Muscle of leg (tissue), 11 donors: ENCODE measurements around the gene ENPP7. TPM values are rescaled to one million over a fixed set of nuclear protein-coding genes. Genes with fewer than 3 reads are reported as not detected.

Experiments used
- DNase-seq: peaks from one replicate; pipeline ENCODE4 v3.0.0; 2013
- H3K27ac ChIP-seq: one replicate; pipeline ENCODE4 v1.5.1; 2013; ENCODE audit warnings: mild to moderate bottlenecking, low read length, control low read depth
- H3K27me3 ChIP-seq: one replicate; pipeline ENCODE4 v1.6.1; 2013; ENCODE audit warnings: low read length; ENCODE audit not compliant: control insufficient read depth, insufficient read depth
- H3K36me3 ChIP-seq: one replicate; pipeline ENCODE4 v1.6.1; 2013; ENCODE audit warnings: low read length; ENCODE audit not compliant: control insufficient read depth, insufficient read depth
- H3K4me1 ChIP-seq: one replicate; pipeline ENCODE4 v1.6.1; 2013; ENCODE audit warnings: low read length; ENCODE audit not compliant: control insufficient read depth, insufficient read depth
- H3K4me3 ChIP-seq: one replicate; pipeline ENCODE4 v1.5.1; 2013; ENCODE audit warnings: low read length, control low read depth
- H3K9me3 ChIP-seq: replicated peaks from 2 replicates; pipeline ENCODE4 v1.6.1; 2013; ENCODE audit warnings: low read depth, low read length; ENCODE audit not compliant: control insufficient read depth
- WGBS: methylation state at CpG from one replicate; pipeline ENCODE4 v1.1.5; 2013; ENCODE audit warnings: missing lambda C conversion rate; ENCODE audit not compliant: insufficient coverage; 5-methylcytosine and 5-hydroxymethylcytosine counted together
- polyA plus RNA-seq, 8 donors: library from polyadenylated mRNA; unstranded; fragments of 120-200 nt; gene quantifications; one replicate each; pipeline versions ENCODE4 v1.2.1 to v1.2.3, GENCODE V29; 2013; ENCODE audit warnings: inconsistent platforms in 1 of 8, low replicate concordance in 1 of 8; ENCODE audit not compliant: insufficient read length in 8 of 8, insufficient read depth in 1 of 8
- total RNA-seq: library from RNA; stranded (reverse); fragments of 120-200 nt; gene quantifications from one replicate; pipeline ENCODE4 v1.2.4, GENCODE V29; 2013

Gene ENPP7
- total and polyA plus RNA-seq, 9 donors, result 0.08 to 8.3 (median 1.2) TPM; not detected in 6

DNA sequence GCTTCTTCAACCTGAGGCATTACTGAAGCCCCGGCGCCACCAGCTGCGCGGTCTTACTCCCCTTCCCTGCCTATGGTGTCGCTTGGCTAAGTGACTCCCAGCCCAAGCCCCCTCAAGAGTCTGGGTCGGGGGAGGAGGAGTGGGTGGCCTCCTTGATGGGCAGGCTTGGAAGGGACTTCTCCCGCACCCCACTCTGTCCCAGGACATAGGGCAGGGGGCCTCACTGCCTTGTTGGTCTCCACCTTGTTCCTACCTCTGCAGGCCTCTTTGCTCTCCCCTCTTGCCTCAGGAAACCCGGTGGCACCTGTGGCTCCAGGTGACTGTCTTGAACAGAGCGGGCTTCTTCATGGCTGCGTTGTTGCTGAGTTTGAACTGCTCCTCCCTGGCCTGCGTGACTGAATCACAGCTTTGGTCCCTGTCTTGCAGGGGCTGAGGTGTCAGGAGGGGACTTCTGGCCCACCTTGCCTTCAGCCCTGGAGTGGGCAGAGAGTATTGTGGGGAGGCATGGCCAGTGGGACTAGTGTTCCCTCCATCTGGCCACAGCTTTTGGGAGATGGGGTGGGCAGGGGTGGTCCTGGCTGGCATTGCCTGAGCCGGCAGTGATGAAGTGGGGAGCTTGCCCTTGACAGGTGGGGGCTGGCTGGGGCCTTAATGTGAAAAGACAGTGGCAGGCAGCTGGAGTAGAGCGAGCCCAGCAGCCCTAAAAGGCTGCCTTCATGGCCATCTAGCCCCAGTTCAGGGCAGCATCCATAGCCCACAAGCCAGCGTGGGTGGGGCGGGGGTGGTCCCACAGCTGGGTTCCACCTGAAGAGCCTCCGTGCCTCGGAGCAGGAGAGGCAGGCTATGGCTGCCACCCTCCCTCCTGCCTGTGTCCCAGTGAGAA is 54.5 kb downstream of the ENPP7 start:
- Histone ChIP-seq H3K4me3 (no peak overlapping the region), H3K36me3 (peaks cover 30% of the 10 kb centered on the region), H3K9me3 (no peaks in the 10 kb centered on the region), H3K4me1 (peaks cover 13% of the 10 kb centered on the region), H3K27ac (no peak overlapping the region), H3K27me3 (peaks cover 40% of the 10 kb centered on the region)
- WGBS, result 92% methylated on average over 11 of the region's 17 CpGs
- no peak for DNase-seq

DNA sequence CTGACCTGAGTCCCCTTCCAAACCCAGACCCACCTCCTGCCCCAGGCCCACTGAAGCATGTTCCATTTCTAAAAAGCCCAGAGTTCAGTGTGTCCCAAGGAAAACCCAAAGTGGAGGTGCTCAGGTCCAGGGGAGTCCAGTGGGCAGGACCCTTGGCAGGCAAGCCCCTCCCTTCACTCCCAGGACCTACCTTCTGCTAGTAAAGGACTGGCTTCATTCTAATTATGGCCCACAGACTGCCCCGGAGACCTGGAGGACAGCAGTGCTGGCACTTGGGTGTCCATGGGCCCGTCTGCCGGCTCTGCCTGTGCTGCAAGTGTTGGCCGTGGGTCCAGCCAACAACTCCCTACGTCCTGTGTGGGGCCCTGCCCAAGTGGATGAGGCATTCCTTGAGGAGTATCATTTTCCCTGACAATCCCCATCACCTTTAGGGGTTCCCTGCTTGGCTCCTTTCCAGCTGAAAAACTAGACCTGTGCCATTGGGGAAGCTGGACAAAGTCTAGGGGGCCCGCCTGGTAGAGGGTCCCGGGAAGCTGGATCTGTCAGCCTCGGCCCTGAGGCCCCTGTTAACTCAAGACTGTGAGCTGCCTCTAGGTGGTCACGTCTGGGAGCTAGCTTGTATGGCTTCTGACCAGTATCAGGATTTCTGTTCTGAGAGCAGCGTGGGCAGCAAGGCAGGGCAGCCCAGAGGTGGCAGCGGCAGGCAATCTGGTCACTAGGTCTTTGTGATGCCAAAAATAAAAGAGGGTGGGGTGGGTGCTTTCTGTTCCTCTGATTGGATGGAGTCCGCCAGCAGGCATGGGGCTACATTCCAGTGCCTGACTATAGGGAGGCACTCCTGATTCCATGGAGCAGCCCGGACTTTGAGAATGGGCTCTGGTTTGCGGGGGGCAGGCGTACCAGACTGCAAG is 55.4 kb downstream of the ENPP7 start:
- WGBS, result 82% methylated on average over 12 of the region's 15 CpGs
- no peak for DNase-seq
- Histone ChIP-seq H3K4me1 (peaks cover 22% of the 10 kb centered on the region), H3K27me3 (peaks cover 49% of the 10 kb centered on the region), H3K9me3 (no peaks in the 10 kb centered on the region), H3K36me3 (peaks cover 27% of the 10 kb centered on the region), H3K27ac (no peak overlapping the region), H3K4me3 (no peak overlapping the region)

DNA sequence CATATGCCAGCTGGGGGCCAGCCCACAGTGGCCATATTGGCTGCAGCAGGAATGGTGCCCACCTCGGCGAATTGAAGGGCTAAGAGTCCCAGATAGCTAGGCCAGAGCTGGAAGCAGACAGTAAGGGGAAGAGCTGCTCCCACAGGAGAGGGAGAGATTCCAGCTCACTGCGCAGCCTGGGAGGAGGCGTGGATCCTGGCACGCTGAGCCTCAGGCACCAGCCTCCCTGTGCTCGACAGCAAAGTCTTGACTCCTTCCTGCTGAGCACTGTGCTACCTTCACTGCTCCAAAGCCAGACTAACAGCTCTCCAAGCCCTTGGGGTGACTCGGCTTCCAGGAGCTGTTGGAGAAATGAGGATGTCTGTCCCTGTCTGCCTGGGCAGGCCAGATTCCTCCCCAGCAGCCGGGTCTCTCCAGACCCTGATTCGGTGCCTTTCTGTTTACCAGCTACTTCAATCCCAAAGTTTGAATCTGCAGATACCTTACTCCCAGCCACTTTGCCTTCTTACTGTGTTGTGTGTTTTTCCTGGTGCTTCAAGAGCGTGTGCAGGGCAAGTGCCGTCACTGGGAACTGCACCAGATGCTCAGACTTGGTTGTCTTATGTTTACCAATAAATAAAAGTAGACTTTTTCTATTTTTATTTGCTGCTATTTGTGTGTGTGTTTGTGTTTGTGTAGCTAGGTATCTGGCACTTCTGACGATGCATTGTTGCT is 56.3 kb downstream of the ENPP7 start:
- DNase-seq, result no peak
- Histone ChIP-seq H3K36me3 (peaks cover 22% of the 10 kb centered on the region), H3K4me1 (peaks cover 28% of the 10 kb centered on the region), H3K4me3 (no peak overlapping the region), H3K9me3 (no peaks in the 10 kb centered on the region), H3K27me3 (peaks cover 59% of the 10 kb centered on the region), H3K27ac (no peak overlapping the region)
- WGBS, result 64% methylated on average over 7 of the region's 12 CpGs

DNA sequence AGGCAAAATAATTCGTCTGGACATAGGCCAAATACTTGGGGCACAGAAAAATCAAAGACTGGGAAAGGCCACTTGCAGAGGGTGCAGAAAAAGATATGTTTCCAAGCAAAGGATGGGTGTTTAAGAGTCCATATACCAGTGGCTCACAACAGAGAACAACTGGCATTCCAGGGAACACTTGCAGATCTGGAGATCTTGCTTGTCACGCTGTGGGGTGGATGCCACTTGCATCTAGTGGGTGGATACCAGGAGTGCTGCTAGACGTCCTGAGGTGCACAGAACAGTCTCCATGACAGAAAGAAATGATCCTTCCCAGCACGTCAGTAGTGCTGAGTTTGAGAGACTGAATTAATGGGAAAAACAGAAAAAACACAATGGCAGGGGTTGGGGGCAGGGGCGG is 57.7 kb downstream of the ENPP7 start:
- Histone ChIP-seq H3K4me3 (no peak overlapping the region), H3K9me3 (no peaks in the 10 kb centered on the region), H3K27me3 (peaks cover 72% of the 10 kb centered on the region), H3K4me1 (peaks cover 40% of the 10 kb centered on the region), H3K36me3 (peaks cover 22% of the 10 kb centered on the region), H3K27ac (no peak overlapping the region)
- 70% methylated on average over 3 of the region's 5 CpGs for WGBS
- DNase-seq, result no peak

DNA sequence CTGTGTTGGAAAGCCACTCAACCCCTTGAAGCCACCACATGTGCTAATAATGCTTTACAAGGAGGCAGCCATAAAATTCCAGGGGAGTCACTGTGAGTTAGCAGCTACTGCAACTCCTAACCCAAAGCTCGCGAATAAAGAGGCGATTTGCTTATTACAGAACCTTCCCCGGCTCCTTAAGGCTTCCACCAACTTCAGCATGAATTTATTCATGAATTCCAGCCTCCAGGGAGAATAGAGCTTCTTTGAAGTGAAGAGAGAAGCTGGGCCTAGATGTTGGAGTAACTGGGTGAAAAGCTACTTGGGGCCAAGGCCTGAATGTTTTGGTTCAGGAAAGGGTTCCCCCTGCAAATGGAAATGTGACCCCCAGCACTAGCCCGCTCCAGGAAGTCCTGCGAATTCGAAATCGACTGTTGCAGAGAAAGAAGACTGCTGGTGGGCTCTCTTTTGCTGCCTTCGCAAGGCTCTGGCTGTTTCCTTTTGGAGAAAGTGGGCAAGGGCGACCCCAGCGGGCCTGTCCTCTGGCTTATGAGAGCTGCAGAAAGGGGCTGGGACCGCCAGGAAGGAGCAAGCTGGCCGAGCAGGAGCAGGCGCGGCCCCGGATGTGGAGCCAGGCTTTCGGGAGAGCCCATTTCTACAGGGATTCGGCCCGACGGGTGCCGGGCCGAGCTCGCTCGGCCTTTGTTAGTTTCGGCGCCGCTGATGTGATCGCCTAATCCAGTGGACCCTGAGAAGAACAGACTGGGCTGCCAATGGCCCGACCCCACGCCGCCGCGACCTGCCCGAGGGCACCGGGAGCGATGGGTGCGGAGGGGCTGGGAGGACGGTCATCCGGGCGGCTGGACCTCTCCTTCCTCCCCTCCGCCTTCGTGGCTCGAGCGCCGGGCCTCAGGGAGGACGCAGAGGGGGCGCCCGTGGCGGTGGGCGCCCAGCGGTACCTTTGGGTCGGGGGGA is 58.5 kb downstream of the ENPP7 start:
- no peak for DNase-seq
- peaks cover 81% of the 10 kb centered on the region for H3K27me3 ChIP-seq
- 13% methylated on average over 31 of the region's 52 CpGs for WGBS

DNA sequence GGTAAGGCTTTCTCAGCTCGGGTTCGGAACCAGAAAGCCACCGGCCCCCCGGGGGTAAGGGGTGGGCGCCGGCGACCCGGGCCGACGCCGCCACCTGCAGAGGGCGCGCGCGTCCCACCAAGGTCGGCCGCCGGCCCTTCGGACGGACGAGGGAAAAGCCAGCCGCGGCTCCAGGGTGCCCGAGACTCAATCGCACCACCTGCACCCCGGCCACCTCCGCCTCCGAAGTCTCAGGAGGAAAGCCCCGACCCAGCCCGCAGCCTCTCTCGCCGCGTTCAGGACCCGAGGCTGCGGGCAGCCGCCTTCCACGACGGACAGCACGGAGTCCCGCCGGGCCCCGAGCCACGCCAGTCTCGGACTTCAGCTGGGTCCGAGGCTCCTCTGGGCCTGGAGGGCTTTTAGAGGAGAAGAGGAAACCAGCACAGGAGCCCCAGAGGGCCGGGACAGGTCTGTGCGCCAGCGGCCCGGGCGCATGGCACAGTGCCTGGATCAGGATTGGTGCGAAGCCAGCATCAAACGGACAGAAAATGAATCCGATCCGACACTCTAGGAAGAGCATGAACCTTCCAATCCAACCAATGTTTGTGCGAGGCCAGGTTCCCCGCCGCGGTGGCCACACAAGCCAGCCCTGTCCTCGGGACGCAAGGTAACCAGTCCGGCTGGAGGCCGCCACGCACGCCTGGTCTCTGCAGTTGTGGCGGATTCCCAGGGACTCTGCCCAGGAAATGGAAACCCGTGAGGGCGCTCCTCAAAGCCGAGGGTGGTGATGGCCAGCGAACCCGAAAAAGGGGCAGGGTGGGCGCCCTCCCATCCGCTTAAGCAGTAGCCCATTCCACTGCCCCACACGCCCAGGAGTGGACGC is 59.4 kb downstream of the ENPP7 start:
- Histone ChIP-seq H3K27me3 (peaks cover 88% of the 10 kb centered on the region), H3K9me3 (no peaks in the 10 kb centered on the region), H3K27ac (no peak overlapping the region), H3K4me3 (no peak overlapping the region), H3K4me1 (peaks cover 56% of the 10 kb centered on the region), H3K36me3 (peaks cover 17% of the 10 kb centered on the region)
- WGBS, result 4% methylated on average over 71 of the region's 74 CpGs
- DNase-seq, result peak; percentile 57

More for the DNA sequence above, 58.5 kb downstream of the ENPP7 start:
- H3K9me3 ChIP-seq, result no peaks in the 10 kb centered on the region
- no peak overlapping the region for H3K27ac ChIP-seq
- peaks cover 17% of the 10 kb centered on the region for H3K36me3 ChIP-seq
- H3K4me1 ChIP-seq, result peaks cover 47% of the 10 kb centered on the region
- no peak overlapping the region for H3K4me3 ChIP-seq

DNA sequence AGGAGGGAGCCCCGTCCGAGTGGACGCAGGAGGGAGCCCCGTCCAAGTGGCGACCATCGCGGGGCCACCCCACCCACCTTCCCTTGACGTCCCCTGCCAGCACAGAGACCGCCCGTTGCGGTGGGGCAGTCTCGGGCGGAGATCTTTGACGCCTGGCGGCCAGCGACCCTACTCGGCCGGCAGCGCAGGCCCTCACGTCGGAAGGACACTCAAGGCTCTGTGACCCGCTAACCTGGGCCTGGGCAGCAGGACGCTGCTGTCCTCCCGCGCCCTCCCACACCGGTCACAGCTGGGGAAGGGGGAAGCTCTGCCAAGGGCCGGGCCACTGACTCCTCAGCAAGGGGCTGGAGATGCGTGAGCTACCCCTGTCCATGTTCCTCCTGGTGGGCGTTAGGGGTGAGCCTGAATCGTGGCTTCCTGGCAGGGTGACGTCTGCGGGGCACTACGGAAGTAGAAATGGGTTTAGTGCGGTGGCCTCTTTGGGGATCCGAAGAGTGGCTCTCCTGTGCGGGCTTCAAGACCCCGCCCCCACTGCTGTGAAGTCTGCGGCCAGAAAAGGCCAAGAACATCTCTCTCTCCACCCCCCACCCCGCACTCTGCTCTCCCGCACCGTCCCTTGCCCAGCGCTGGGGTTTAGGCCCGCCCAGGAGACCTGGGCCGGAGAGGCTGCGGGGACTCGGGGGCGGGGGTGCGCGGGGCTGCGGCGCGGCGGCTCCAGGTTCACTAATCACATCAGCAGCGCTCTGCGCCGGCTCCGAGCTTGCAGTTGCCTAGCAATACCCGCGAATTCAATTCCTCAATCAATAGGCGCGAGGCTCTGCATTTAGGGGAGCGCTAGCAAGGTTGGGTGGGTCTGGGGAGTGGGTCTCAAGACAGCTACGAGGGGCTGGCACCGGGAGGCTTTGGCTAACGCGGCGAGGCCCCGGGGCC is 60.3 kb downstream of the ENPP7 start:
- no peaks in the 10 kb centered on the region for H3K9me3 ChIP-seq
- H3K4me3 ChIP-seq, result no peak overlapping the region
- peaks cover 12% of the 10 kb centered on the region for H3K36me3 ChIP-seq
- H3K27ac ChIP-seq, result no peak overlapping the region
- 3% methylated on average over 51 of the region's 68 CpGs for WGBS
- H3K4me1 ChIP-seq, result peaks cover 60% of the 10 kb centered on the region
- DNase-seq, result no peak
- H3K27me3 ChIP-seq, result peaks cover 89% of the 10 kb centered on the region

DNA sequence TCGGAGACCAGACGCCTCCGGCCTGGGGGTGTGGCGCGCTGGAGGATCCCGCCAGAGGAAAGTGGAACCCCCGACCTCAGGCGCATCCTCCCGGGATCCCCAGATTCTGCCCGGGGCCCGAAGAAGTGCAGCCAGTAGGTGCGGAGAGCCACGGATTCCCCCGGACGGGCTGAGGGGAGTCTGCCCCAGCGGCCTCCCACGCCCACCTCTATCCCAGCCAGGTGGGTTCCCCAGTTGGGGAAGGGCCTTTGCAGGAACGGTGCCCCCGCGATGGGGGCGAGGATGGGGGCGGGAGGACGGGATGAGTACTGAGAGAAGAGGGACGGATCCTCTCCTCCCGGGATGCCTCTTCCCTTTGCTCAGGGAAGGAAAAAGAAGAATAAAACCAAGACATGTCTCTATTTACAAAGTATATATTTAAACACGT is 61.0 kb downstream of the ENPP7 start:
- Histone ChIP-seq H3K36me3 (peaks cover 12% of the 10 kb centered on the region), H3K4me3 (no peak overlapping the region), H3K4me1 (peaks cover 62% of the 10 kb centered on the region), H3K27me3 (peaks cover 83% of the 10 kb centered on the region), H3K27ac (no peak overlapping the region), H3K9me3 (no peaks in the 10 kb centered on the region)
- no peak for DNase-seq
- 0% methylated on average over 12 of the region's 26 CpGs for WGBS
